ENCODE results near the gene NALCN. TPM values are rescaled to one million over a fixed set of nuclear protein-coding genes. Genes with fewer than 3 reads are reported as not detected.

The NALCN gene
- total RNA-seq, 1 donor from 2014 or later = not detected

- TF ChIP-seq CTCF (IDR thresholded peaks at IDR 0.05; ENCODE audit: unreplicated experiment) = no peak
- peaks cover 2% of the 10 kb centered on the region for H3K4me1 Mint-ChIP-seq (ENCODE audit: unreplicated experiment)
- H3K27ac Mint-ChIP-seq (ENCODE audit: unreplicated experiment) = no peak overlapping the region
- no peak overlapping the region for H3K4me3 Mint-ChIP-seq (ENCODE audit: unreplicated experiment)
- no peak for DNase-seq (ENCODE audit: low spot score)
- no peaks in the 10 kb centered on the region for H3K36me3 Mint-ChIP-seq (ENCODE audit: low read depth, unreplicated experiment)
- no peaks in the 10 kb centered on the region for H3K9me3 Mint-ChIP-seq (ENCODE audit: unreplicated experiment)
- no peaks in the 10 kb centered on the region for H3K27me3 Mint-ChIP-seq (ENCODE audit: unreplicated experiment)
Measured at GRCh38 chr13:101115762-101116171, 300.5 kb downstream of the NALCN start.

GRCh38 chr13:101111894-101112293 lies 304.4 kb downstream of the NALCN start:
- no peaks in the 10 kb centered on the region for H3K9me3 Mint-ChIP-seq (ENCODE audit: unreplicated experiment)
- H3K4me1 Mint-ChIP-seq (ENCODE audit: unreplicated experiment) = no peaks in the 10 kb centered on the region
- H3K4me3 Mint-ChIP-seq (ENCODE audit: unreplicated experiment) = no peak overlapping the region
- no peak for TF ChIP-seq CTCF (IDR thresholded peaks at IDR 0.05; ENCODE audit: unreplicated experiment)
- H3K27ac Mint-ChIP-seq (ENCODE audit: unreplicated experiment) = no peak overlapping the region
- no peaks in the 10 kb centered on the region for H3K27me3 Mint-ChIP-seq (ENCODE audit: unreplicated experiment)
- no peaks in the 10 kb centered on the region for H3K36me3 Mint-ChIP-seq (ENCODE audit: low read depth, unreplicated experiment)
- no peak for DNase-seq (ENCODE audit: low spot score)

GRCh38 chr13:101109005-101109404 lies 307.3 kb downstream of the NALCN start:
- Mint-ChIP-seq H3K36me3 (ENCODE audit: low read depth, unreplicated experiment) (no peaks in the 10 kb centered on the region), H3K27me3 (ENCODE audit: unreplicated experiment) (no peaks in the 10 kb centered on the region), H3K4me3 (ENCODE audit: unreplicated experiment) (no peak overlapping the region), H3K4me1 (ENCODE audit: unreplicated experiment) (no peaks in the 10 kb centered on the region), H3K9me3 (ENCODE audit: unreplicated experiment) (no peaks in the 10 kb centered on the region), H3K27ac (ENCODE audit: unreplicated experiment) (no peak overlapping the region)
- DNase-seq (ENCODE audit: low spot score) = no peak
- no peak for TF ChIP-seq CTCF (IDR thresholded peaks at IDR 0.05; ENCODE audit: unreplicated experiment)

- no peak for DNase-seq (ENCODE audit: low spot score)
- H3K27me3 Mint-ChIP-seq (ENCODE audit: unreplicated experiment) = no peaks in the 10 kb centered on the region
- H3K27ac Mint-ChIP-seq (ENCODE audit: unreplicated experiment) = no peak overlapping the region
- H3K36me3 Mint-ChIP-seq (ENCODE audit: low read depth, unreplicated experiment) = no peaks in the 10 kb centered on the region
- no peak for TF ChIP-seq CTCF (IDR thresholded peaks at IDR 0.05; ENCODE audit: unreplicated experiment)
- H3K9me3 Mint-ChIP-seq (ENCODE audit: unreplicated experiment) = no peaks in the 10 kb centered on the region
- H3K4me1 Mint-ChIP-seq (ENCODE audit: unreplicated experiment) = no peaks in the 10 kb centered on the region
- H3K4me3 Mint-ChIP-seq (ENCODE audit: unreplicated experiment) = no peak overlapping the region
Measured at GRCh38 chr13:101098873-101099272, 317.4 kb downstream of the NALCN start.

GRCh38 chr13:101092985-101093384 lies 323.3 kb downstream of the NALCN start:
- Mint-ChIP-seq H3K9me3 (ENCODE audit: unreplicated experiment) (no peaks in the 10 kb centered on the region), H3K36me3 (ENCODE audit: low read depth, unreplicated experiment) (no peaks in the 10 kb centered on the region), H3K27me3 (ENCODE audit: unreplicated experiment) (no peaks in the 10 kb centered on the region), H3K27ac (ENCODE audit: unreplicated experiment) (no peak overlapping the region), H3K4me3 (ENCODE audit: unreplicated experiment) (no peak overlapping the region), H3K4me1 (ENCODE audit: unreplicated experiment) (no peaks in the 10 kb centered on the region)
- TF ChIP-seq CTCF (IDR thresholded peaks at IDR 0.05; ENCODE audit: unreplicated experiment) = no peak
- DNase-seq (ENCODE audit: low spot score) = no peak

Data from endothelial cell (in vitro differentiated cells).